ENCODE data around the gene RAB29.

RAB29 gene

DNA sequence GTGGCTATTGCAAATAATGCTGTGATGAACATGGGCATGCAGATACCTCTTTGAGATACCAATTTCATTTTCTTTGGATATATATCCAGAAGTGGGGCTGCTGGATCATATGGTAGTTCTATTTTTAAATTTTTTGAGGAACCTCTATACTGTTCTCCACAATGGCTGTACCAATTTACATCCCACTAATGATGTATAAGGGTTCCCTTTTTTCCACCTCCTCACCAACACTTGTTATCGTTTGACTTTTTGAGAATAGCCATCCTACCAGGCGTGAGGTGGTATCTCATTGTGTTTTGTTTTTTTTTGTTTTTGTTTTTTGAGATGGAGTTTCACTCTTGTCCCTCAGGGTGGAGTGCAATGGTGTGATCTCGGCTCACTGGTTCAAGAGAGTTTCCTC lies 18.7 kb downstream of the RAB29 start:
- Histone ChIP-seq H3K4ac (ENCODE audit: low read length) (no peak overlapping the region), H3K18ac (ENCODE audit: low read length) (no peak overlapping the region), H3K27me3 (ENCODE audit: control insufficient read depth in 3 of 3, insufficient read depth in 3 of 3, low read depth in 1 of 3, low read length in 3 of 3) (peaks cover 0 to 19% (median 0%) of the 10 kb centered on the region in 3 experiments), H2AK5ac (ENCODE audit: low read depth, low read length) (no peak overlapping the region), H2BK15ac (ENCODE audit: low read length) (no peak overlapping the region), H3K36me3 (replicated peaks in 1 of 2; ENCODE audit: control insufficient read depth in 2 of 2, insufficient read depth in 2 of 2, low read length in 2 of 2) (no peaks in the 10 kb centered on the region), H3K14ac (ENCODE audit: low read length) (no peak overlapping the region), H4K91ac (ENCODE audit: low read depth, low read length, poor library complexity) (no peak overlapping the region), H3K27ac (replicated peaks; ENCODE audit: low read length) (no peak overlapping the region), H4K8ac (ENCODE audit: low read depth, low read length) (no peak overlapping the region), H3K9ac (ENCODE audit: low read depth, low read length, poor library complexity) (no peak overlapping the region), H2AFZ (ENCODE audit: low read length) (no peak overlapping the region), H3K4me2 (ENCODE audit: insufficient read depth, low read length, poor library complexity, severe bottlenecking) (no peak overlapping the region), H3K4me1 (ENCODE audit: control insufficient read depth in 2 of 2, insufficient read depth in 1 of 2, low read depth in 1 of 2, low read length in 2 of 2) (no peaks in the 10 kb centered on the region), H2BK12ac (ENCODE audit: low read length) (no peak overlapping the region), H3K79me1 (ENCODE audit: low read depth, low read length) (no peaks in the 10 kb centered on the region), H2BK5ac (ENCODE audit: low read length) (no peak overlapping the region), H3K4me3 (ENCODE audit: low read length in 2 of 2) (no peak overlapping the region), H3K9me3 (replicated peaks in 1 of 2; ENCODE audit: control insufficient read depth in 2 of 2, insufficient read depth in 1 of 2, low read depth in 1 of 2, low read length in 2 of 2) (no peaks in the 10 kb centered on the region), H3K23ac (ENCODE audit: low read depth, low read length, poor library complexity) (no peak overlapping the region), H2BK120ac (ENCODE audit: low read depth, low read length) (no peak overlapping the region)
- DNase-seq (ENCODE audit: low spot score), result no peak
- no CpG with 5 or more reads among the region's 3 CpGs for WGBS, 2 donors (ENCODE audit: extremely low coverage in 2 of 2, insufficient read length in 2 of 2, insufficient replicate concordance in 1 of 2)

DNA sequence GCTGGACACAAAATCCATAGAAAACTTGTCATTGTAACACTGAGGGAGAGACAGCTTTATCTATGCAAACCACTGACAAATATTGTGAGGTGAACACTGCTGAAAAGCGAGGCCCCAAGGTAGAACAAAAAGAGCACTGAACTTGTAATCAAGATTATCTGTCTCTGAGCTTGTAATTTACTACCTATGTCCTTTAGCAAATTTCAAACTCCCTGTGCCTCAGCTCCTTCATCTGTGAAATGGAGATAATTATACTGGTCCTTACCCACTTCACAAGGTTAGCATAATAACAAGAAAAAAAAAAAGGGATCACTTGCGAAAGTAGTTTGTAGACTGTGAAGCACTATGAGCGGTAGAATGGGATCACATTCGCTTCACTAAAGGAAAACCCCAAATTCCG lies 20.4 kb downstream of the RAB29 start:
- no peak overlapping the region for H3K18ac ChIP-seq (ENCODE audit: low read length)
- H4K8ac ChIP-seq (ENCODE audit: low read depth, low read length), result no peak overlapping the region
- no peak overlapping the region for H3K14ac ChIP-seq (ENCODE audit: low read length)
- H4K91ac ChIP-seq (ENCODE audit: low read depth, low read length, poor library complexity), result no peak overlapping the region
- no peaks in the 10 kb centered on the region for H3K4me1 ChIP-seq (ENCODE audit: control insufficient read depth in 2 of 2, insufficient read depth in 1 of 2, low read depth in 1 of 2, low read length in 2 of 2)
- no peak overlapping the region for H3K4me3 ChIP-seq (ENCODE audit: low read length in 2 of 2)
- H3K4ac ChIP-seq (ENCODE audit: low read length), result no peak overlapping the region
- no peak overlapping the region for H2BK12ac ChIP-seq (ENCODE audit: low read length)
- no CpG with 5 or more reads among the region's 5 CpGs for WGBS, 2 donors (ENCODE audit: extremely low coverage in 2 of 2, insufficient read length in 2 of 2, insufficient replicate concordance in 1 of 2)
- H2BK5ac ChIP-seq (ENCODE audit: low read length), result no peak overlapping the region
- peaks cover 0 to 16% (median 0%) of the 10 kb centered on the region in 3 experiments for H3K27me3 ChIP-seq (ENCODE audit: control insufficient read depth in 3 of 3, insufficient read depth in 3 of 3, low read depth in 1 of 3, low read length in 3 of 3)
- H3K9me3 ChIP-seq (replicated peaks in 1 of 2; ENCODE audit: control insufficient read depth in 2 of 2, insufficient read depth in 1 of 2, low read depth in 1 of 2, low read length in 2 of 2), result no peaks in the 10 kb centered on the region
- no peak overlapping the region for H2AK5ac ChIP-seq (ENCODE audit: low read depth, low read length)
- no peak overlapping the region for H2BK120ac ChIP-seq (ENCODE audit: low read depth, low read length)
- H3K79me1 ChIP-seq (ENCODE audit: low read depth, low read length), result no peaks in the 10 kb centered on the region
- H3K27ac ChIP-seq (replicated peaks; ENCODE audit: low read length), result no peak overlapping the region
- no peak for DNase-seq (ENCODE audit: low spot score)
- no peak overlapping the region for H2BK15ac ChIP-seq (ENCODE audit: low read length)
- H3K4me2 ChIP-seq (ENCODE audit: insufficient read depth, low read length, poor library complexity, severe bottlenecking), result no peak overlapping the region
- H3K36me3 ChIP-seq (replicated peaks in 1 of 2; ENCODE audit: control insufficient read depth in 2 of 2, insufficient read depth in 2 of 2, low read length in 2 of 2), result no peaks in the 10 kb centered on the region
- H2AFZ ChIP-seq (ENCODE audit: low read length), result peak overlapping the region; percentile 8
- no peak overlapping the region for H3K23ac ChIP-seq (ENCODE audit: low read depth, low read length, poor library complexity)
- no peak overlapping the region for H3K9ac ChIP-seq (ENCODE audit: low read depth, low read length, poor library complexity)

- Histone ChIP-seq H2BK12ac (ENCODE audit: low read length) (no peak overlapping the region), H3K27ac (replicated peaks; ENCODE audit: low read length) (no peak overlapping the region), H2BK5ac (ENCODE audit: low read length) (no peak overlapping the region), H3K23ac (ENCODE audit: low read depth, low read length, poor library complexity) (no peak overlapping the region), H2AFZ (ENCODE audit: low read length) (peak overlapping the region; percentile 92), H3K14ac (ENCODE audit: low read length) (no peak overlapping the region), H2BK15ac (ENCODE audit: low read length) (no peak overlapping the region), H2BK120ac (ENCODE audit: low read depth, low read length) (no peak overlapping the region), H3K4me1 (ENCODE audit: control insufficient read depth in 2 of 2, insufficient read depth in 1 of 2, low read depth in 1 of 2, low read length in 2 of 2) (peaks cover 3 to 10% of the 10 kb centered on the region in 2 donors), H3K79me1 (ENCODE audit: low read depth, low read length) (no peaks in the 10 kb centered on the region), H4K8ac (ENCODE audit: low read depth, low read length) (no peak overlapping the region), H4K91ac (ENCODE audit: low read depth, low read length, poor library complexity) (no peak overlapping the region), H2AK5ac (ENCODE audit: low read depth, low read length) (no peak overlapping the region), H3K9me3 (replicated peaks in 1 of 2; ENCODE audit: control insufficient read depth in 2 of 2, insufficient read depth in 1 of 2, low read depth in 1 of 2, low read length in 2 of 2) (no peaks in the 10 kb centered on the region), H3K9ac (ENCODE audit: low read depth, low read length, poor library complexity) (no peak overlapping the region), H3K27me3 (ENCODE audit: control insufficient read depth in 3 of 3, insufficient read depth in 3 of 3, low read depth in 1 of 3, low read length in 3 of 3) (peaks cover 0 to 9% (median 0%) of the 10 kb centered on the region in 3 experiments), H3K4me2 (ENCODE audit: insufficient read depth, low read length, poor library complexity, severe bottlenecking) (no peak overlapping the region), H3K18ac (ENCODE audit: low read length) (no peak overlapping the region), H3K36me3 (replicated peaks in 1 of 2; ENCODE audit: control insufficient read depth in 2 of 2, insufficient read depth in 2 of 2, low read length in 2 of 2) (peaks cover 0 to 24% of the 10 kb centered on the region in 2 donors), H3K4me3 (ENCODE audit: low read length in 2 of 2) (no peak overlapping the region), H3K4ac (ENCODE audit: low read length) (no peak overlapping the region)
- no peak for DNase-seq (ENCODE audit: low spot score)
- WGBS, 2 donors (ENCODE audit: extremely low coverage in 2 of 2, insufficient read length in 2 of 2, insufficient replicate concordance in 1 of 2), result no CpG with 5 or more reads among the region's 13 CpGs
Measured at GRCh38 chr1:205751036-205751651, 24.1 kb downstream of the RAB29 start.

- Histone ChIP-seq H2BK12ac (ENCODE audit: low read length) (peak within 1 kb of the TSS; percentile 8), H3K4me3 (ENCODE audit: low read length in 2 of 2) (peak within 1 kb of the TSS; percentile 69 to 92), H4K8ac (ENCODE audit: low read depth, low read length) (no peak within 1 kb of the TSS), H3K4me1 (ENCODE audit: control insufficient read depth in 2 of 2, insufficient read depth in 1 of 2, low read depth in 1 of 2, low read length in 2 of 2) (peaks cover 3 to 10% of the 10 kb centered on the region in 2 donors), H3K9me3 (replicated peaks in 1 of 2; ENCODE audit: control insufficient read depth in 2 of 2, insufficient read depth in 1 of 2, low read depth in 1 of 2, low read length in 2 of 2) (no peaks in the 10 kb centered on the region), H3K9ac (ENCODE audit: low read depth, low read length, poor library complexity) (peak within 1 kb of the TSS; percentile 97), H2AK5ac (ENCODE audit: low read depth, low read length) (peak within 1 kb of the TSS; percentile 99), H2BK120ac (ENCODE audit: low read depth, low read length) (no peak within 1 kb of the TSS), H3K18ac (ENCODE audit: low read length) (peak within 1 kb of the TSS; percentile 99), H2BK15ac (ENCODE audit: low read length) (no peak within 1 kb of the TSS), H3K4ac (ENCODE audit: low read length) (no peak within 1 kb of the TSS), H3K23ac (ENCODE audit: low read depth, low read length, poor library complexity) (peak within 1 kb of the TSS; percentile 83), H3K27ac (replicated peaks; ENCODE audit: low read length) (peak within 1 kb of the TSS; percentile 93), H3K36me3 (replicated peaks in 1 of 2; ENCODE audit: control insufficient read depth in 2 of 2, insufficient read depth in 2 of 2, low read length in 2 of 2) (peaks cover 0 to 32% of the 10 kb centered on the region in 2 donors), H2BK5ac (ENCODE audit: low read length) (peak within 1 kb of the TSS; percentile 99), H3K27me3 (ENCODE audit: control insufficient read depth in 3 of 3, insufficient read depth in 3 of 3, low read depth in 1 of 3, low read length in 3 of 3) (peaks cover 0 to 7% (median 0%) of the 10 kb centered on the region in 3 experiments), H3K4me2 (ENCODE audit: insufficient read depth, low read length, poor library complexity, severe bottlenecking) (peak within 1 kb of the TSS; percentile 69), H4K91ac (ENCODE audit: low read depth, low read length, poor library complexity) (no peak within 1 kb of the TSS), H2AFZ (ENCODE audit: low read length) (peak within 1 kb of the TSS; percentile 92), H3K79me1 (ENCODE audit: low read depth, low read length) (peaks cover 2% of the 10 kb centered on the region), H3K14ac (ENCODE audit: low read length) (peak within 1 kb of the TSS; percentile 92)
- no CpG with 5 or more reads among the region's 27 CpGs for WGBS, 2 donors (ENCODE audit: extremely low coverage in 2 of 2, insufficient read length in 2 of 2, insufficient replicate concordance in 1 of 2)
- peak; percentile 98 for DNase-seq (ENCODE audit: low spot score)
Measured at GRCh38 chr1:205750138-205751035, 24.9 kb downstream of the RAB29 start, which contains the start of gene NUCKS1. TSS of gene NUCKS1 (minus strand) at chr1:205750182. CDS start at chr1:205749973, 209 bp downstream.
